Measurements from ENCODE around the gene ADK.
"Not testable (repeated sequence)": the region's sequence is repeated elsewhere in the genome, so short reads cannot be mapped to it uniquely, and the experiment has no call there.

ADK gene

GRCh38 chr10:74244097-74244685, 93.2 kb downstream of the ADK start:
- peak; percentile 47 for DNase-seq

GRCh38 chr10:74244807-74245206, 93.8 kb downstream of the ADK start:
- DNase-seq: no peak

- no peak for DNase-seq
Measured at GRCh38 chr10:74246495-74246894, 95.5 kb downstream of the ADK start.

- no peak for DNase-seq
Measured at GRCh38 chr10:74249865-74250264, 98.8 kb downstream of the ADK start.

- no peak for DNase-seq
Measured at GRCh38 chr10:74255214-74255613, 104.2 kb downstream of the ADK start.

- no peak for DNase-seq
Measured at GRCh38 chr10:74255888-74256357, 104.9 kb downstream of the ADK start.

- no peak for DNase-seq
Measured at GRCh38 chr10:74262856-74263255, 111.8 kb downstream of the ADK start.

- DNase-seq: no peak
Measured at GRCh38 chr10:74263996-74264395, 113.0 kb downstream of the ADK start.

- DNase-seq: no peak
Measured at GRCh38 chr10:74272288-74272687, 121.3 kb downstream of the ADK start.

GRCh38 chr10:74275755-74276290, 124.8 kb downstream of the ADK start:
- DNase-seq: no peak

GRCh38 chr10:74276416-74276815, 125.4 kb downstream of the ADK start:
- no peak for DNase-seq

GRCh38 chr10:74282151-74282847, 131.3 kb downstream of the ADK start:
- DNase-seq: no peak

GRCh38 chr10:74282848-74283210, 131.8 kb downstream of the ADK start:
- no peak for DNase-seq

- no peak for DNase-seq
Measured at GRCh38 chr10:74289188-74289587, 138.2 kb downstream of the ADK start.

- DNase-seq: no peak
Measured at GRCh38 chr10:74289951-74290350, 138.9 kb downstream of the ADK start.

GRCh38 chr10:74290708-74291107, 139.7 kb downstream of the ADK start:
- no peak for DNase-seq

GRCh38 chr10:74292871-74293427, 141.9 kb downstream of the ADK start:
- no peak for DNase-seq

GRCh38 chr10:74293686-74294371, 142.8 kb downstream of the ADK start:
- no peak for DNase-seq

- no peak for DNase-seq
Measured at GRCh38 chr10:74297389-74298080, 146.5 kb downstream of the ADK start.

GRCh38 chr10:74300074-74300621, 149.1 kb downstream of the ADK start:
- DNase-seq: not testable (repeated sequence)

- no peak for DNase-seq
Measured at GRCh38 chr10:74300666-74301065, 149.6 kb downstream of the ADK start.

GRCh38 chr10:74305730-74306129, 154.7 kb downstream of the ADK start:
- no peak for DNase-seq

Data from CD4-positive, alpha-beta T cell treated with Interleukin-12 subunit alpha and Interleukin-12 subunit beta, for 1 hour (primary cell).